K562 (cell line): ENCODE results near the gene SLC43A2.

Source experiments
- CEBPB ChIP-seq: fragments of 450-650 bp; IDR thresholded peaks from 2 replicates; pipeline ENCODE4 v1.6.1; 2016; ENCODE audit warnings: missing genetic modification characterization, missing compliant biosample characterization
- HMG20A ChIP-seq: fragments of 450-650 bp; formaldehyde crosslinking; conservative IDR thresholded peaks from 2 replicates; pipeline ENCODE4 v1.4.0; 2020; ENCODE audit warnings: mild to moderate bottlenecking, mixed read lengths
- POLR2A ChIP-seq: fragments of 450-650 bp; conservative IDR thresholded peaks from 2 replicates; pipeline ENCODE4 v1.6.1; 2016
- POLR2AphosphoS2 ChIP-seq: IDR thresholded peaks from 2 replicates; pipeline ENCODE4 v1.6.1; 2012; ENCODE audit warnings: low read length, improper control_type of control experiment
- SMAD2 ChIP-seq: fragments of 150-350 bp; IDR thresholded peaks from 2 replicates; pipeline ENCODE4 v1.6.1; 2014; ENCODE audit warnings: low read depth, mild to moderate bottlenecking, low read length
- SRF ChIP-seq, 2 experiments: fragments of 250-450, 450-650 bp in 1 of 2; sonication (Bioruptor Pico) in 1 of 2; sonication (generic) in 1 of 2; formaldehyde crosslinking; IDR thresholded peaks; 2 replicates each; pipeline versions ENCODE4 v1.5.0 to v1.5.1; 2020 to 2022; ENCODE audit warnings: mild to moderate bottlenecking in 1 of 2, missing genetic modification reagents in 1 of 2
- ZNF384 ChIP-seq: IDR thresholded peaks from 2 replicates; pipeline ENCODE4 v1.6.1; 2012; ENCODE audit warnings: low read depth, low read length, improper control_type of control experiment

- TF ChIP-seq POLR2AphosphoS2 (no peak), SMAD2 (no peak), POLR2A (no peak), HMG20A (CRISPR knock-in tag) (no peak), CEBPB (tag) (no peak), ZNF384 (no peak), SRF (CRISPR knock-in tag; IDR thresholded peaks at IDR 0.05) (no peak)
These were observed 10.1 kb upstream of the SLC43A2 start for GRCh38 chr17:1638624-1639300.
